ENCODE measurements around the gene SQOR.
A peak's percentile ranks its signal among the peaks of the same experiment; 100 is the strongest.

The SQOR gene

DNA sequence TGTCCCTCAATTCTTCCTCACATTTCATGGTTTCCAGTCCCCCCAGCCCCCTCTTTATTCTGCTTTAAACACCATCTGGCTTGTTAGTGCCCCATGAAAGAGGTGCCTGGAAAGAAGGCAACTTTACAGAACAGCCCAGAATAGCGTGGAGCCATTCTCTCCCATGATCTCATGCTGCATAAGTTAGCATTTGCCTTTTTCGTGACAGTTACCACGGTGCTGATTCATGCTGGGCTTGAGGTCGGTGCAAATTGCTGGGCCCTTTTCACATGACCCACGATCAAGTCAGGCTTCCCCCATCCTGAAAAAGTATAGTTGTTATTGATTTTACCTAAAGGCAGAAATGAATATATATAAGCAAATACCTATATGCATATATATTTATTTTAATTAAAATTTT lies 29.6 kb downstream of the SQOR start:
- no peak for DNase-seq

DNA sequence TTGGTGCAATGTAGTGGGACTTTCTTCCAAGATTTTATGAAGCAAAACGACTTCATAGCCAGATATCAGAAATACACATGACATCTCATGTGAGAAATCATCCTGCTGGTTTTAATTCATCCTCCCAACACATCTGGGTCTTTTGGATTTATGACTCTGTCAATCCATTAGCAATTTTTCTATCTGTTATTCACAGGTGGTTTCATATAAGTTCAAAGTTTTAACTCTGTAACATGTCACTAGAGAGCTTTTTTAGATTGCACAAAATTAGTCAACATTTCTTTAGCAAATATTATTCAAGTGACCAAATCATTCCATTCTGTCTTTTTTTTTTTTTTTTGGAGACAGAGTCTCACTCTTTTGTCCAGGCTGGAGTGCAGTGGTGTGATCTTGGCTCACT lies 30.4 kb downstream of the SQOR start:
- DNase-seq: no peak

DNA sequence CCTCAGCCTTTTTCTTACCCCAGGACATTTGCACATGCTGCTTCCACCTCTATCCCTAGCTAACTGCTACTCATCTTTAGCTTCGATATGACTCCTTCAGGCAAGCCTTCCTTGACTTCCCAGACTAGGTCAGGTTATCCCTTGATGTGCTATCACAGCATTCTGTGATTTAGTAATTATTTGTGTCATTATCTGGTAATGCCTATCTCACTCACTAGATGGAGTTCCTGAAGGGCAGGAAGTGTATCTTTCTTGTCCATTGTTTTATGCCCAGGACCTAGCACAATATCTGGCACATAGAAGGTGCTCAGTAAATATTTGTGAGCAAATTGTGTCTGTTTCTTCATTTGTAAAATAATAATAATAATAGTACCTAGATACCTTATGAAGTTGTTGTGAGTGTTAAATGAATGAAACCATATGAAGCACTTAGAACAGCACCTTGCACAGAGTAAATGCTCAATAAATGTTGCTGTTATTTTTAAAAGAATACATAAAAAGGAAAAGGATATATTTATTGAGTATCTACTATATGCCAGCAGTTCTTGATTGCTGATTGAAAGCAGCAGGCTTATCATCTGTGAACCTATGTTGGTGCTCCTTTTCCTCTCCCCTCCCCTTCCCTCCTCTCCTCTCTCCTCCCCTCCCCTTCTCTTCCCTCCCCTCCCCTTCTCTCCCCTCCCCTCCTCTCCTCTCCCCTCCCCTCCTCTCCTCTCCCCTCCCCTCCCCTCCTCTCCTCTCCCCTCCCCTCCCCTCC lies 31.5 kb downstream of the SQOR start:
- DNase-seq: no peak

DNA sequence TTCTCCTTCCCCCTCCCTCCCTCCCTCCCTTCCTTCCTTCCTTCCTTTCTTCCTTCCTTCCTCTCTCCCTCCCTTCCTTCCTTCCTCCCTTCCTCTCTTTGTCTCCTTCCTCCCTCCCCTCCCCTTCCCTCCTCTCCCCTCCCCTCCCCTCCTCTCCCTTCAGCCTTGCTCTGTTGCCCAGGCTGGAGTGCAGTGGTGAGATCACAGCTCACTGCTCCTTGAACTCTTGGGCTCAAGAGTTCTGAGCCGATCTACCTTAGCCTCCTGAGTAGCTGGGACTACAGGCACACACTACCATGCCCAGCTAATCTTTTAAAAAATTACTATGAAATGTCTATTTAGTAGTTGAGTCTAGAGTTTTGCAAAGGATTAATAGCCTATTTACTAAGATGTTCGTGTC lies 32.2 kb downstream of the SQOR start:
- no peak for DNase-seq

DNA sequence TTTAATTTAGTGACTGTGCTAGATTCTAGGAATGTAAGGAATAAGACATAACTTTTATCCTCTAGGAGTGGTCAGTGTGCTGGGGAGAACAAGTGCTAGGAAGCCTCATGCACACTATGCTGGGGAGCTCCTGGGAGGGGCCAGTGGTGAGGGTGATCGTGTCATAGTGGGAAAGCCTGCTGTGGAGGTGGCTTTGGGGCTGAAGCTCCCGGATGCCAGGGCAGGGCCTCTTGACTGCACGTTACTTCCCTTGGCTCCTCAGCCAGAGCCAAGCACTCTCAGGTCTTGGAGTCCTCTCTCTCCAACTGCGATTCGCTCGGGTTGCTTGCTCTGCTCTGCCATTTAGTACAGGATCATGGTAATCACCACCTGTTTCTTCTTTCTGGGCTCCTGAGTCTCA lies 33.6 kb downstream of the SQOR start:
- no peak for DNase-seq

DNA sequence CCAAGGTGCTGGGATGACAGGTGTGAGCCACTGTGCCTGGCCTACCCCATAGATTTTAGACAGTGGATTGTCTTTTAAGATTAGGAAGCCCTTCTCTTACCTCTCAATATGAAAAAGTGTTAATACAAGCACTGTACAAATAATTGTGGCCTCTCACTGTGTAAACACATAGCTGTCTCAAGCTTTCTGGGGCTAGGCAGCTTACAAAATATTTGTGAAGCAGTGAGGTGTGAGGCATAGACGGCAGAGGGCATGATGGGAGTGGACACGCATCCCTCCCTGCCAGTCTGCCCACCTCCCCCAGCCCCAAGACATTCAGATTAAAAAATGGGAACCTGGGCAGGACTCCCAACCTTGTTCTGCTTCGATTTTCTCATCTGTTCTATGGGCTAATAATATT lies 34.6 kb downstream of the SQOR start:
- no peak for DNase-seq

DNA sequence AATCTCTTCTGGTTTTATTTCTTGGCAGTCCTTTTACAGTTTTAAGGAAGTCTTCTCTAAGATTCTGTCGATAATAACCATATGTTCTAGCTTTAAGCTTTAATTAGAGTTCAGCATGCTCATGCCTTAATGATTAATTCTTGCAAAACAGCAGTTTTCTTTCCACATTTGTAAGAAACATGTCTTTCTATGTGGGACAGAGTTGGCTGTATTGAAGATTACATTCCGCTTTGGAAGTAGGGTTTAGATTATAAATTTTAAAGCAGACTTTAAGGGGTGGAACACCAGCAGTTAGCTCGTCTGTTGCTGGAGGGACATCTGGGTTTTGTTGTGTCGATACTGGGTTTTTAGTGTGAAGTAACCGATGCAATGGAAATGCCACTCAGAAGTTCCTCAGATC lies 35.3 kb downstream of the SQOR start:
- no peak for DNase-seq

DNA sequence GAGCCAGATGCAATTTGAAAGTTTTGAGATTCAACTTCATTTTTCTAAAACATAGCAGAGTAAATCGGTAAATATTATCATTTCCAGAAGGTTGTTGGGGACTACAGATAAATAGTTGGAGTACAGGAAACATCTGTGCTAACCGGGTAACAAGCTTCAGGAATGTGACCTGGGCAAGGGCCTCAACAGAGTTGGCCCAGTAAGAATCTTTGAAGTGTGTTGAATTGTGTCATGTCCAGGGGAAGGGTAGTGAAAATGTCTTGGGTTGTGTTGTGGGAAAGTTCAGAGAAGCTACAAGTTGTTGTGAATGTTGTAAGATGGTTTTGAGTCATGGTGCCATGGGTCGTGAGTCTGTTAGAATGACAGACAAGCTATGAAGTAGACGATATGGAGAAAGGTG lies 35.7 kb downstream of the SQOR start:
- no peak for DNase-seq

DNA sequence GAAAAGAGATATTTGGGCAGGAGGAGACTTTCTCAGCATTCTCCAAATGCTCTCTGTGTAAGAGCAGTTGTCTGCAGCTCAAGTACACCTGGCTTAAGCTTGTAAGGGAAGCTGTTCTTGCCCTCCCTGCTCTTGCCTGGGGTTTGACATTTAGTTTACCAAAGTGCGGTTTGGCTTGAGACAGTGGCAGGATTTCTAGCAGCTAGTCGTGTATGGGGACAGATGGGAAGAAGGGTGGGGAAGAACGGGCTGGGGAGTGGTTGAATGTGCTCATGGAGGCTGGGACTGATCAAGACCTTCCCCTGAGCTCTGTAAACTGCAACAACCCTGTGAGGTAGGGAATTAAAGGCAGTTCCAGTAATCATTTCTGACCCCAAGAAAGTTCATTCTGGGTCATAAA lies 39.8 kb downstream of the SQOR start:
- no peak for DNase-seq

DNA sequence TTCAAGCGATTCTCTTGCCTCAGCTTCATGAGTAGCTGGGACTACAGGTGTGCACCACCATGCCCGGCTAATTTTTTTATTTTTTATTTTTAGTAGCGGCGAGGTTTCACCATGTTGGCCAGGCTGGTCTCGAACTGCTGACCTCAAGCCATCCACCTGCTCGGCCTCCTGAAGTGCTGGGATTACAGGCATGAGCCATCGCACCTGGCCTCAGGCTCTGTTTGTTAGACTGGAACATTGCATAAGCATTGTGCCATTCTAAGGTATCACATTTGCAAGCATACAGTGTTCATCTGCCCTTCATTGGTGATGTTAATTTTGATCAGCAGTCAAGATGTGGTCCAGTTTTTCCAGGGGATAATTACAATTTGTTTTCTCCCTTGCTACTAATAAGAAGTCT lies 43.0 kb downstream of the SQOR start:
- no peak for DNase-seq

DNA sequence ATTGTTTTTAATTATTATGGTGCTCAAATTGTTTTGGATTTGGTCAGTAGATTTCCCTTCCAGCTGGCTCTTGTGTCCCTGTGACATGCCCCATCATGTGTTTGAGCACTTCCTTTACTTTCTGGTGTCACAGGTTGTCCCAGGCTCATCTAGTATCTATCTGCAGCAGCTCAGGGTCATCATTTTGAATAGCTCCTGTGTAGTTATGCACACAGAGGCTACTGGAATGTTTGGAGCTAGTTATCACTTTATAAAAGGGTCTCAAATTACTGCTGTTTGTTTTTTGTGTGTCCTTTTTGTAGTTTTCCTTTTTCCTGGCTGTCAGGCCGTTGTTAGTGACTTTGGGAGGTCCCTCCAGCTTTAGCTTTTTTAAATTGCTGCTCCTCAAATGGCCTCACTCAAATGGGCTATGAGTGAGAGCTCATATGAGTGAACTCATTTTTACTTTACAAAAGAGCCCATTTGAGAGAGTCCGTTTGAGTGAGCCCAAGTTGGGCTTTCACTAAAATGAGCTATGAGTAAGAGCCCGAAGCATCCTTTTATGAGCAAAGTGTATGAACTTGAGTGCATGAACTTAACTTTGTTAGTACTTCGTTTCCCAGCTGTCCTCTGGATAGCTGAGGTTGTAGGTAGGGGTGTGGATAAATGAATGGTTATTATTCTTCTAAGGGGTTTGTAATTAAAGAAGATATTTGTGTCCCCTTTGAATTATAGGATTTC lies 43.8 kb downstream of the SQOR start:
- DNase-seq: no peak

DNA sequence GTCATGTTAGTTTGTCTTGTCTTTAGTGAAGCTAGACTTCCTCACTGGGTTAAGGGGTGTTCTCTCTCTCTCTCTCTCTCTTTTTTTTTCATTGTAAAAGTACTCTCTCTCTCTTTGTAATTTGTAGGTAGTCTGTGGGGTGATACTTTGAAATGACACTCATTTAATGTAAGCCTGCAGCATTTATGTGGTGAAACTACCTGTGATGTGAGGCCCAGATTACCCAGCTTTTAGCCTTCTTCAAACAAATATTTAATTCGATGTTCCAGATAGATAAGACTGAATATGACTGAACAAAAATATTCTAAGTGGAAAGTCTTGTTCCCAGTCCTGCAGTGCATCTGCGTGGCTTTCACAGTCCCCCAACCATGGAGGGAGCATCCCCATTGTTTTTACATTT lies 49.7 kb downstream of the SQOR start:
- DNase-seq: no peak

DNA sequence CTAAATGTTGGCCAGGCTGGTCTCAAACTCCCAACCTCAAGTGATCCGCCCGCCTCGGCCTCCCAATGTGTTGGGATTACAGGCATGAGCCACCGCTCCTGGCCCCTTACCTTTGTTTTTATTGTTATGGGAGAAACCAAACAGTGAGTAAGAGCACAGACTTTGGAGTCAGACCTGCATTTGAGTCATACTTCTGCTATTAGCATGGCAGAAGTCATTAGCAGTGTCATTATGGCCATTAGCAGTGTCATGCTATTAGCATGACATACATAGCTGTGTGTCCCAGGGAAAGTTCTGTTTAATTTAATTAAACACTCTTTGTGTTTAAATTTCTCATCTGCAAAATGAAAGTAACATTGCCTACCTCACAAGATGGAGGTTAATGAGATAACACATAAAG lies 54.8 kb downstream of the SQOR start:
- DNase-seq: no peak

DNA sequence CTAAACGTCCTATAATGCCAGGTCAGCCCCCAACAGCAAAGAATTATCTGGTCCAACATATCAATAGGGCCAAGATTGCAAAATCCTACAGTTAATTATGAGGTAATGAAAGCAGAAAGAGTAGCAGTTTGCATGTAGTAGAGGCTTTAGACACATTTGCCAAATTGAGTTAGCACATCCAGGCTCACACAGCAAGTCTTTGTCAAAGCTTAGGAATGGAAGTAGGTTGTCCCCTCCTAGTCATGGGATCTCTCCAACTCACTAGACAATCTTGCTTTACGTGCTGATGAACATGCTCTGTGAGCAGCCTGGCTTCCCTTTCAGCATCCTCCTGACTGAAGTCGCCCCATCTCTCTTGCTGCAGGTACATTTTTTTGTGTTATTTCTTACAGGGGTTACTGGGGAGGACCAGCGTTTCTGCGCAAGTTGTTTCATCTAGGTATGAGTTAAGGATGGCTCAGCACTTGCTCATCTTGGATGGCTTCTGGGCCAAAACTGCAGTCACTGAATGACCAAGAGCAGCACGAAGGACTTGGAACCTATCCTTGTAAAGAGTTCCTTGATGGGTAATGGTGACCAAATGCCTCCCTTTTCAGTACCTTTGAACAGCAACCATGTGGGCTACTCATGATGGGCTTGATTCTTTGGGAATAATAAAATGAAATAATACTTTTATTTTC lies 55.9 kb downstream of the SQOR start:
- DNase-seq: no peak

DNA sequence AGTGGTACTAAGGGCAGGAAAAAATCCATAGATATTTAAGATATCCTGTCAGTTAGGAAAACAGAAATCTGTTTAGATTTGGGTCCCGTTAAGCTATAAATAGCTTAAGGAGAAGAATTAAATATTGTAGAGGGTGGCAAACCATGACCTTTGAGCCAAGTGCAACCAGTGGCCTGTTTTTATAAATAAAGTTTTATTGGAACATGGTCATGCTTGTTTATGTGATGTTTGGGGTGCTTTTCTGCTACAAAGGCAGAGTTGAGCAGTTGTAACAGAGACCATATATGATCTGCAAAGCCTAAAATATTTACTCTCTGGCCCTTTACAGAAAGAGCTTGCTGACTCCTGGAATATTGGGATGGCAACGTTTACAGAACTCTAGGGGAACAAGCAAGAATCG lies 66.3 kb downstream of the SQOR start:
- DNase-seq: no peak

DNA sequence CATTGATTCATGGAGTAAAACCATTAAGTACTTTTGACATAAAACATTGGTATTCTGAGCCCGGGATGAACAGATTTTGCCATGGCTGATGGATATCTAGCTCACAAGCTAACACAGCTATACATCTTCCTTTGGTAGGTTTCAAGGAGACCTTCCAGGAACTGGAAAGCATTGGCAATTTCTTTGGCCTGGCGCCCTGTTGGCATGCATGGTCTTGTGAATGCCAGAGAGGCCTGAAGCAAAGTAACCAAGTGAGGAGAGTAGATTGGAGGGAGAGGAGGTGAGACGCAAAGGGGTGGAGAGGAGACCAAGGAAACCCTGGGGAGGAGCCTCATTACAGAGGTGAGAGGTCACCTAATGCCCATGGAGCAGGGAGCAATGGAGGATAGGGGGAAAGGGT lies 67.2 kb downstream of the SQOR start:
- no peak for DNase-seq

DNA sequence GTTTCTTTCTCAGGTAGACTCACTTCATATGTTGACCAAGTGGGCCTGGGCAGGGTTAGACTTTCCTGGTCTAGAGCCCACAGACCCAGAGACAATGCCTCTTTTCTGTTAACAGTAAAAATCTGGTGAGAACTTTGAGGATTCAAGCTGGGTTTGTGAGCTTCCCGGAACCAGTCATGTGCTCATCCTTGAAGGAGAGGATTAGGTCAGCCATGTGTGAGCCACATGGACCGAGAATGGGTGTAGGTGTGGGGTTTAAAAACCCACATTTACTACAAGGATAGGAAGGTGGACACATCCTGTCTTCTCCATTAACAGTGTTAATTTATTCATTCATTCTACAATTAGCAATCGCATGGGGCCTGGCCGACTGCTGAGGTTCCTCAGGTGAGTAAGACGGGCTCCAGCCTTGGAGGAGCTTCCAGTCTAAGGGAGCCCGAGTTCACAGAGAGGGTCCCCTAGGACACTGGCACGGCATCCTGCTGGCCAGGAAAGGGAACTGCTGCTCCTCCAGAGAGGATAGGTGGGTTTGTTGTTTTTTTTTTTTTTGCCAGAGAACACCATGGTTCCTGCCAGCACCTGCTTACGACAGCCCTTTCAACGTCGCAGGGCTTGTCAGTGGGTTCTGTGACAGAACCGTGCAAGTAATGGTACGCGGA lies 69.0 kb downstream of the SQOR start:
- no peak for DNase-seq

DNA sequence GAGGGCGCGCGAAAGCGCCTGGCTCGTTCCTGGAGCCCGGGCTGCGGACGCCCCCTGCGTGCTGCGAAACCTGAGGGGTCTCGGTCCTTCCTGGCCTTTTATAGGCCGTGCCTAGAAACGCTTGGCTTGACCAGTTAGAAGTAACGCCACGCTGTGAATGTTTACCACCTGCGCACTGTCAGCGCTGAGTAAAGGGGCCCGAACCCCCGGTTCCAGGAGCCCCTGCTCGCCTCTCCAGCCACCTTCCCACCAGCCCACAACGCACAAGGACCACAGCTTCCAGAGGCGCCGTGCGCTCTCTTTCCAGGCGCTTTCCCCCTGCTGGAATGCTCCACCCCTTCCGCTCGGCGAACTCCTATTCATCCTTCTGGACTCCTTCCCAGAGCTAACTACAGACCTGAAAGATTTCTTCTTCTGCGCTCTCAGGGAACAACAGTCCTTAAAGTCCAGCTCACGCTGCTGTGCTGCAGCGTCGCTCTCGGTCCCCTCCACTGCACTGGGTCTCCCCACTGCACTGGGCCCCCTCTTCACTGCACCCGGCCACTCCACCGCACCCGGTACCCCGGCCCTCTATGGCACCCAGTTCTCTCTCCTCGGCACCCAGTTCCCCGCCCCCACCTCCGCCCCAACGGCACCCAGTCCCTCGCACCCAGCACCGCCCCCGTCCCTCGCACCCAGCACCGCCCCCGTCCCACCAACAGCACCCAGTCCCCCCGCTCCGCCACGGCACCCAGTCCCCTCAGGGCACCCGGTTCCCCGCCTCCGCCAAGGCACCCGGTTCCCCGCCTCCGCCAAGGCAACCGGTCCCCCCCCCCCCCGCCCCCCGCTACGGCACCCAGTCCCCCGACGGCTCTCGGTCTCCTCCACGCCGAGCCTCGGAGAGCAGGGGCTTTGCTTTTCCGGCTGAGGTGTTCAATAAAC lies 69.8 kb downstream of the SQOR start:
- peak; percentile 27 for DNase-seq

DNA sequence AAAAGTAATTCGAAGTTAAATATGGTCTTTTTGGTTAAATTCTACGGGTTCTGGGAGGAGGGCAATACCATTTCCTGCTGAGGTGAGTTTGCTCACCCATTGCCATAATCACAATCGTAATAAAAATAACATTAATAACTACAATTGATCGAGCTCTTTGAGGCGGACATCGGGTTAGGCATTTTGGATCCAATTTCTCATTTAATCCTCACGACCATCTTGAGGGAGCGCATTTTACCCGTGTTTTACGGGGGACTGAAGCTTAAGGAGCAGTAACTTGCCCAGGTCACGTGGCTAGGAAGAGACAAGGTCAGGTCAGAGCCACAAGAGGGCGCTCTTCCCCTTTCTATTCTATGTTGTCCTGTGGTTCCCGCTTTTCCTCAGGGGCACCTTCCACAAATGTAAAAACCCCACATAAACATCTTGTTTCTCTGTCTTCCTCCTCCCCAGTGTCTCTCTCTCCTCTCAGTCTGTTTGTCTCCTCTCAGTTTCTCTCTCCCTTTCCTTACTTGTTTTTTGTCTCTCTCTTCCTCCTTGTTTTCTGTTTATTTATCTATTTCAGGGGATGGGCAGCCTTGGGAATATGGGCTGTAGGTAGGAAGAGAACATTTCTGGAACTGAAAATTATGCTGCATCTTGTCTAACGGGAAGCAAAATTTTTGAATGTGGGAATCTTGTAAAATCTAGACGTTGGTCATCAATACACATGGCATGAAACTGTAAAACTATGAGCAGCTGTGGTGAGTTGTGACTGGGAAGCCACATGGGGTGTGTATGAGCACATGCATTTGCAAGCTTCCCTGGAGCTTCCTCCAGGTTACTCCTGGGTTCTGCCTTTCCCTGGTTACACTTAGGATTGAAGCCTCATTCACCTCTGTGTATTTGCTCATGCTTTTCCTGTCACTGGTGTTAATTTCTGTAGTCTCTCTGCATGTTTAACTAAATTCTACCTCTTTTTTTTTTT lies 71.0 kb downstream of the SQOR start:
- DNase-seq: peak; percentile 63

DNA sequence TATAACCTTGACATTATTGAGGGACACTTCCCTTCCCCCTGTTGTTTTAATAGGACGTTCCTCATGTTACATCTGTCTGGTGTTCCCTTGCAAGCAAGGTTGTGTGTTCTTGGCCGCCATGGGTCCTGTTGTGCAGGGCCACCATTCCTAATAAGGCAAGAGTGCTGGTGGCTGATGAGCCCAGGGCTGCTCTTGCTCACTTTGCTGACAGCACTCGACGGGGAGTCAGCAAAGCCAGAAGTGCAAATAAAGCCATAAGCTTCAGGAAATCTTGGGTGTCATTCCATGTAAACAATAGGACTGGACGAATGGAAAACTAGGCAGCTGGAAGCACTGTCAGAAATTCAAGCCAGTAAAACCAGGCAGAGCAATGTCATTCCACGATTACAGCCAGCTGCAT lies 75.8 kb downstream of the SQOR start:
- DNase-seq: no peak
